ENCODE data around the gene WASF3.

DNA sequence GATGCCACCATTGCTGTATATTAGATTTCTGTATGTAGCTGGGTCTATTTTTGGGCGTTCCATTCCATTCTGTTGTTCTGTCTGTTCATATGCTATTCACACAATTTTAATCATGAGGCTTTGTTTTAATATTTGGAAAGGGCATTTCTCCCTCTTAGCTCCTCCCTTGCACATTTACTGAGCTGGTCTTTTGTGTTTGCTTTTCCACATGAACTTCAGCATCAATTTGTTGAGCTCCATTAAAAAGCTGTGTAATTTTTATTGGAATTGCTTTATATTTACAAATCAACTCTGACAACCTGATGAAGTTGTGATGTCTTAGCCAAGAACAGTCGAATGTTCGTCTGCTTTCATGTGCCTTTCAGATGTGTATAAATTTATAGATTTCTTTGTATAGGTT, 14.0 kb downstream of the WASF3 start:
- TF ChIP-seq, protein P1, sequence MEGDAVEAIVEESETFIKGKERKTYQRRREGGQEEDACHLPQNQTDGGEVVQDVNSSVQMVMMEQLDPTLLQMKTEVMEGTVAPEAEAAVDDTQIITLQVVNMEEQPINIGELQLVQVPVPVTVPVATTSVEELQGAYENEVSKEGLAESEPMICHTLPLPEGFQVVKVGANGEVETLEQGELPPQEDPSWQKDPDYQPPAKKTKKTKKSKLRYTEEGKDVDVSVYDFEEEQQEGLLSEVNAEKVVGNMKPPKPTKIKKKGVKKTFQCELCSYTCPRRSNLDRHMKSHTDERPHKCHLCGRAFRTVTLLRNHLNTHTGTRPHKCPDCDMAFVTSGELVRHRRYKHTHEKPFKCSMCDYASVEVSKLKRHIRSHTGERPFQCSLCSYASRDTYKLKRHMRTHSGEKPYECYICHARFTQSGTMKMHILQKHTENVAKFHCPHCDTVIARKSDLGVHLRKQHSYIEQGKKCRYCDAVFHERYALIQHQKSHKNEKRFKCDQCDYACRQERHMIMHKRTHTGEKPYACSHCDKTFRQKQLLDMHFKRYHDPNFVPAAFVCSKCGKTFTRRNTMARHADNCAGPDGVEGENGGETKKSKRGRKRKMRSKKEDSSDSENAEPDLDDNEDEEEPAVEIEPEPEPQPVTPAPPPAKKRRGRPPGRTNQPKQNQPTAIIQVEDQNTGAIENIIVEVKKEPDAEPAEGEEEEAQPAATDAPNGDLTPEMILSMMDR (conservative IDR thresholded peaks at IDR 0.05): no peak
- TF ChIP-seq EZH2 (IDR thresholded peaks at IDR 0.05; ENCODE audit: low read depth): no peak
